Activated CD4-positive, alpha-beta T cell treated with anti-CD3 and anti-CD28 coated beads for 4 hours (primary cell): Measurements from ENCODE around the gene TASP1.

Experiments
- DNase-seq, 2 donors: peaks; one replicate each; pipeline ENCODE4 v3.0.0-alpha.2; 2020

The TASP1 gene

DNA sequence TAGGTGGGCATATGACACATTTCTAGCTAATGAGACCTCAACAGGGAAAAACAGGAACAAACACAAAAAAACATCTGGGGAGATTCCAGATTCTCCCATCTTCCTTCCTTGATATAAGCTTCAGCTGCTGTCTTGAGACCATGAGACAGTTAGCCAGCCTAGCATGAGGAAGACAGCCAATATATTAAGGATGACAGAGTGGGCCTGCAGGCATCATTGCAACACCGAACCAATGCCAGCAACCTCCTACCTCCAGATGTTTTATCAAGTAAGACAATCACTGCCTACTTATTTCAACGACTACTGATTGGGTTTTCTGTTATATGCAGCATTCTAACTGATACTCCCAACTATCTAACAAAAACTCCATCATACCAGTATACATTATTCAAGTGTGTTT lies 298.6 kb downstream of the TASP1 start:
- no peak for DNase-seq
